Stimulated activated CD8-positive, alpha-beta memory T cell treated with anti-CD3 and anti-CD28 coated beads, Interleukin-12 subunit alpha, Interleukin-12 subunit beta, amount 100 ng/mL, for 24 hours (primary cell): ENCODE measurements around the gene TIE1.

ENCODE experiments used
- DNase-seq: peaks from one replicate; pipeline ENCODE4 v3.0.0-alpha.2; 2020; ENCODE audit errors: extremely low read depth

TIE1 gene

GRCh38 chr1:43338001-43338400 is 37.2 kb downstream of the TIE1 start:
- no peak for DNase-seq

GRCh38 chr1:43339584-43340232 is 38.9 kb downstream of the TIE1 start:
- DNase-seq: no peak

- no peak for DNase-seq
Observed at GRCh38 chr1:43340559-43340958, 39.8 kb downstream of the TIE1 start.

- DNase-seq: no peak
Observed at GRCh38 chr1:43344267-43344850, 43.6 kb downstream of the TIE1 start.

- DNase-seq: no peak
Observed at GRCh38 chr1:43345120-43345519, 44.3 kb downstream of the TIE1 start.

- no peak for DNase-seq
Observed at GRCh38 chr1:43346636-43347035, 45.9 kb downstream of the TIE1 start.

- DNase-seq: no peak
Observed at GRCh38 chr1:43348343-43348808, 47.6 kb downstream of the TIE1 start.

GRCh38 chr1:43348809-43349593 is 48.2 kb downstream of the TIE1 start:
- DNase-seq: no peak

- DNase-seq: no peak
Observed at GRCh38 chr1:43349594-43350306, 49.0 kb downstream of the TIE1 start.

GRCh38 chr1:43350976-43351375 is 50.2 kb downstream of the TIE1 start:
- no peak for DNase-seq

GRCh38 chr1:43351421-43352350 is 50.9 kb downstream of the TIE1 start:
- DNase-seq: no peak

GRCh38 chr1:43352351-43352705 is 51.5 kb downstream of the TIE1 start:
- no peak for DNase-seq

GRCh38 chr1:43352881-43353280 is 52.1 kb downstream of the TIE1 start:
- no peak for DNase-seq

GRCh38 chr1:43354471-43354870 is 53.7 kb downstream of the TIE1 start:
- no peak for DNase-seq

GRCh38 chr1:43354936-43355335 is 54.2 kb downstream of the TIE1 start:
- DNase-seq: no peak

GRCh38 chr1:43357251-43357650 is 56.5 kb downstream of the TIE1 start:
- DNase-seq: no peak

- no peak for DNase-seq
Observed at GRCh38 chr1:43358121-43358745, 57.5 kb downstream of the TIE1 start.

GRCh38 chr1:43358746-43359693 is 58.2 kb downstream of the TIE1 start, which contains the start of gene CDC20:
Gene CDC20 (plus strand): TSS chr1:43358981. CDS start chr1:43359216, 235 bp downstream.
- DNase-seq: peak; percentile 99

GRCh38 chr1:43359696-43360095 is 58.9 kb downstream of the TIE1 start:
- no peak for DNase-seq

GRCh38 chr1:43360616-43361015 is 59.8 kb downstream of the TIE1 start:
- DNase-seq: no peak
